Measurements from ENCODE around the gene SELENOW.
"Not testable (repeated sequence)": the region's sequence is repeated elsewhere in the genome, so short reads cannot be mapped to it uniquely, and the experiment has no call there.

GRCh38 chr19:47787307-47787706 lies 8.8 kb downstream of the SELENOW start:
- not testable (repeated sequence) for TF ChIP-seq YY1 (IDR thresholded peaks at IDR 0.05; ENCODE audit: insufficient read depth, insufficient read length); ZNF274 (IDR thresholded peaks at IDR 0.05; ENCODE audit: low read depth, low read length)

Data from NT2/D1 (cell line).